NCI-H2227 (cell line): ENCODE measurements around the gene ZNF248.
"Not testable (repeated sequence)": the region's sequence is repeated elsewhere in the genome, so short reads cannot be mapped to it uniquely, and the experiment has no call there.

Source experiments
- DNase-seq: peaks from one replicate; lab custom pipeline; 2025; ENCODE audit not compliant: unreplicated experiment; lab: John Stamatoyannopoulos, UW

ZNF248 gene

GRCh38 chr10:37748170-37748569 lies 109.2 kb downstream of the ZNF248 start:
- no peak for DNase-seq

DNA sequence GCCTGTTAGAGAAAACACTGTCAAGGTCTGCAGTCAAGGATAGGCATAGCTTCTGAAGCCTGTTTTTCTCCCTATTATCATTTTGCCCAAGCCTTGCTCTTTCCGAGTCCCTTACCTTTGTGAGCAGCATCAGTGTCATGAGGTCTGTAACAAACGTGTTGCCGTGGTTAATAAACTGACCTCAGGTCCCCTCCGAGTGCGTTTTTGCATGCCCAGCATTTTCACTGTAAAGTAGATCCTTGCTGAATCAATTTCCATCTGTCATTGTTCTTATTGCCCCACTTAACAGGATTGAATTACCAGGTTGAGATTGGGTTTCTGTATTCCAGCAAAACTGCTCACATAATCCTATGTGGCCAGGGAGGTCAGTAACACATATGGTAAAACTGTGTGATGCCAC lies 110.3 kb downstream of the ZNF248 start:
- no peak for DNase-seq

DNA sequence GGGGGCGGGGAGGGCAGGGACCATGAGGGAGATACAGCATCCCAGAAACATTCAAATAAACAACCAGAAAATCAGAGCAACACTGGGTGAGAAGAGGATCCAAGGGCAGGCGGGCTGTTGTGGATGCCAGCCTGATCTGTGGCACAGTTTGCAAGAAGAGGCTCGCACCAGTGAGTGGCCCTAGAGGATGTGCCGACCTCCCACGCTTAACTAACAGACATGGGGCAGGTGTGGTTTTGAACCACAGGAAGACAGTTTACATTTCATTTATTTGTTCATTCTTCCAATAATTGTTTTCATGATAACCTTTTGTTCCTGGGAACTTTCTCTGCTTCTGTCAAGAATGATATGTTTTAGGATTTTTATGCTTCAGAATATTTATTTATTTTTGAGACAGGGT lies 115.6 kb downstream of the ZNF248 start:
- DNase-seq = no peak

DNA sequence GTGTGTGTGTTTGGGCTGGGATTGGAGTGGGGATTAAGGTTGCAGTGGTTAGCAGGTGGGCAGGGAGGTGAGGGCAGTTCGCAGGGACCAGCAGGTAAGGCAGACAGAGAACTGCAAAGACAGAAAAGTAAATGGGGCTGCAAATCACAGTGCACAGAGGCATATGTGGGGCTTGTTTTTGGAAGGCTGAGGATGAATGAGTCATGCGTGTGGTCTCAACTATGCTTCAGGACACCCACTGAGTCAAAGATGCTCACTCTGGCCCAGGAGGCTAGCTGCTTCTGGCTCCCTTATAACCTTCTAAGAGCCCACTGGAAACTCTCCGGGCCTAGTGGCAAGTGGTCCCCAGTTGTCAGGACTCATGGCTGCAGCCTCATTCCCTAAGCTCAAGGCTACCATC lies 118.2 kb downstream of the ZNF248 start:
- no peak for DNase-seq

- not testable (repeated sequence) for DNase-seq
Measured at GRCh38 chr10:37738241-37738640, 119.2 kb downstream of the ZNF248 start.

DNA sequence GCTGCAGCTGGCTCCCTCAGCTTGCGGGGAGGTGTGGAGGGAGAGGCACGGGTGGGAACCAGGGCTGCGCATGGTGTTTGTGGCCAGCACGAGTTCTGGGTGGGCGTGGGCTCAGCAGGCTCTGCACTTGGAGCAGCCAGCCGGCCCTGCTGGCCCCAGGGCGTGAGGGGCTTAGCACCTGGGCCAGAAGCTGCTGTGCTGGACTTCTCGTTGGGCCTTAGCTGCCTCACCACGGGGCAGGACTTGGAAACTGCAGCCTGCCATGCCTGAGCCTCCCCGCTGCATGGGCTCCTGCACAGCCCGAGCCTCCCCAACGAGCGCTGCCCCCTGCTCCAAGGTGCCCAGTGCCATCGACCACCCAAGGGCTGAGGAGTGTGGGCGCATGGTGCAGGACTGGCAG lies 120.1 kb downstream of the ZNF248 start:
- DNase-seq = no peak

DNA sequence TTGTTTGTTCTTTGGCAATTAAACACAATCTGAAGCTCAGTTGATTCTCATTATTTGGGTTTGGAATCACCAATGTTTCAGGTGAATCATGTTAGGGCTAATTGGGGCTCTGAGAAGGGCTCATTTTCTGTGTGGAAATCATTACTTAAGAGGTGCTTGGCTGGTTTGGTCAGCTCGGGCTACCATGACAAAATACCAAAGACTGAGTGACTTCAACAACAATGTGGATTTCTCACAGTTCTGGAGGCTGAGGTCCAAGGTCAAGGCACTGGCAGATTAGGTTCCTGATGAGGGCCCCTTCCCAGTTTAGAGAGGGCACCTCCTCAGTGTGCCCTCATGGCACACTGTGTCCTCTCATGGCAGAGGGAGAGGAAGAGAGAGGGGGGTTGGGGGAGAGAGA lies 121.3 kb downstream of the ZNF248 start:
- DNase-seq = no peak

DNA sequence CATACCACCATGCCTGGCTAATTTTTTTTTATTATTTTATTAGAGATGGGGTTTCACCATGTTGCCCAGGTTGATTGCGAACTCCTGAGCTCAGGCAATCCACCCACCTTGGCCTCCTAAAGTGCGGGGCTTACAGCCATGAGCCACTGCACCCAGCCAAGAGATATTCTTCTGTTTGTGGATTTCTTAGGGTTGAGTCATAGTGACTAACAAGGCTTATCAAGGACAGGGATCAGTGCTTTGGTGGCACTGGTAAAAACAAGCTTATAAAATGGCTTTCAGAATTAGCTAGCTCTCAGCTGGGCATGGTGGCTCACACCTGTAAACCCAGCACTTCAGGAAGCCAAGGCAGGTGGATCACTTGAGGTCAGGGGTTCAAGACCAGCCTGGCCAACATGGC lies 122.4 kb downstream of the ZNF248 start:
- no peak for DNase-seq
